Posterior cingulate gyrus (tissue), 11 donors: ENCODE data around the gene LTBP2.
"Not testable (repeated sequence)": the region's sequence is repeated elsewhere in the genome, so short reads cannot be mapped to it uniquely, and the experiment has no call there.

Experiments
- DNase-seq, 10 donors: peaks; one replicate each; pipeline versions ENCODE4 v3.0.0 to v3.0.0-alpha.2; 2020 to 2021; ENCODE audit warnings: mixed read lengths in 3 of 10
- intact Hi-C: fragments of 100-400 bp; cut with DNase I; formaldehyde crosslinking; loops from one replicate; pipeline ENCODE4 v1.15.1; 2023

The LTBP2 gene

DNA sequence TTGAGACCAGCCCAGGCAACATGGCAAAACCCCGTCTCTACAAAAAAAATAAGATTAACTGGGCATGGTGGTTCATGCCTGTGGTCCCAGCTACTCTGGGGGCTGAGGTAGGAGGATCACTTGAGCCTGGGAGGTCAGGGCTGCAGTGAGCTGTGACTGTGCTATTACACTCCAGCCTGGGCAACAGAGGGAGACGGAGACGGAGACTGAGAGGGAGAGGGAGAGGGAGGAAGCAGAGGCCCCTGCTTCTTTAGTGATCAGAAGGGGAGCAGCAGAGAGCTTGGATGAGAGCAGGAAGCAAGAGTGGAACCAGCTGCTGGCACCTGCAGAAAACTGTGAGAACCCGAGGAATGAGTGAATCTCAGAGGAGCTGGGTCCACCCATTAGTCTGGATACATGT lies 72.5 kb downstream of the LTBP2 start:
- DNase-seq = peak in 1 of 10 donors; percentile 20
- intact Hi-C loops = no loop called here

GRCh38 chr14:74538411-74539391 lies 73.3 kb downstream of the LTBP2 start:
- intact Hi-C loops = no loop called here
- peak in 2 of 10 donors; percentile 24 to 35 for DNase-seq

DNA sequence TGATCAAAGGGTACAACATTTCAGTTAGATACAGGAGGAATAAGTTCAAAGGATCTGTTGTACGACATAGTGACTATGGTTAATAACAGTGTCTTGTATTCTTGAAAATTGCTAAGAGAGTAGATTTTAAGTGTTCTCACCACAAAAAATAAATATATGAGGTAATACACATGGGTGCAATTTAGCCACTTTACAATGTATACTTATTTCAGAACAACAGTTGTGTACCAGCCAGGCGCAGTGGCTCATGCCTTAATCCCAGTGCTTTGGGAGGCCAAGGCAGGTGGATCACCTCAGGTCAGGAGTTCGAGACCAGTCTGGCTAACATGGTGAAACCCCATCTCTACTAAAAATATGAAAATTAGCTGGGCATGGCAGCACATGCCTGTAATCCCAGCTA lies 75.7 kb downstream of the LTBP2 start:
- DNase-seq = peak in 2 of 10 donors; percentile 31 to 49
- intact Hi-C loops = not testable (repeated sequence)

GRCh38 chr14:74535756-74536325 lies 76.2 kb downstream of the LTBP2 start:
- peak in 2 of 10 donors; percentile 76 for DNase-seq

GRCh38 chr14:74533576-74533975 lies 78.5 kb downstream of the LTBP2 start:
- peak in 2 of 10 donors; percentile 14 to 40 for DNase-seq
- intact Hi-C loops = no loop called here

More at GRCh38 chr14:74535756-74536325, 76.2 kb downstream of the LTBP2 start:
- intact Hi-C loops = no loop called here

DNA sequence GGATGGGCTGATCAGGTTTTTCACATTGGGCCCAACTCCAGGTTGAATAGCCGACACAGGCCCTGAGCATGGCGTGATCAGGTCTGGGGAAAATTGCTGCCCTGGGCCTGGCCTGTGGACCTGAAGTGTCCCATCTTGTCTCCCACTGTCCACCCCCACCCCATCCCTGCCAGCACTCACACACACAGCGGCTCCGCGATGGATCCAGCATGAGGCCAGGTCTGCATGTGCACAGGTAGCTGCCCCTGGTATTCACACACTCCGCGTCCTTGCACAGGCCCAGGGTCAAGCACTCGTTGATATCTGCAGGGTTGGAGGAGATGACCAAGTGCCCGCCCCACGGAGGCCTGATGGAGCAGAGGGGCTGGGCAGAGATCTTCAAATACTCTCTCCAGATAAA lies 79.8 kb downstream of the LTBP2 start:
- DNase-seq = peak in 2 of 10 donors; percentile 76 to 84
- intact Hi-C loops = no loop called here

DNA sequence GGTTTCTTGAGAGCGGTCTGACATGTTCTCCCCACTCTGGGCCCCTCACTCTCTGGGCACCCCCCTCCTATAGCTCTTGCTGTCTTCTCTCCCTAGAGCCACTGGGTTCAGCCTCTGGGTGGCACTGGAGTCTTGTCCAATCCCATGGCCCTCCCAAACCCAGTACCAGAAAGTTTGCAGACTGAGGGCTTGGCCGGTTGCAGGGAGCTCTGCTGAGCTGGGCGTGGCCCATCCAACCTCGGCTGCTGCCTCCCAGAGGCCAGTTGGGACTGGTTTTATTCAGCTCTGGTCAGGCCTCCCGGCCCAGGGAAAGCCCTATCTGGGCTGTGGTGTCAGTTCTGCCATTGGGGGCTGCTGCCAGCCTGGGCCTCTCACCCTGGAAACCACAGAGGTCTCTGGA lies 80.6 kb downstream of the LTBP2 start:
- intact Hi-C loops = no loop called here
- peak in 2 of 10 donors; percentile 71 to 73 for DNase-seq

DNA sequence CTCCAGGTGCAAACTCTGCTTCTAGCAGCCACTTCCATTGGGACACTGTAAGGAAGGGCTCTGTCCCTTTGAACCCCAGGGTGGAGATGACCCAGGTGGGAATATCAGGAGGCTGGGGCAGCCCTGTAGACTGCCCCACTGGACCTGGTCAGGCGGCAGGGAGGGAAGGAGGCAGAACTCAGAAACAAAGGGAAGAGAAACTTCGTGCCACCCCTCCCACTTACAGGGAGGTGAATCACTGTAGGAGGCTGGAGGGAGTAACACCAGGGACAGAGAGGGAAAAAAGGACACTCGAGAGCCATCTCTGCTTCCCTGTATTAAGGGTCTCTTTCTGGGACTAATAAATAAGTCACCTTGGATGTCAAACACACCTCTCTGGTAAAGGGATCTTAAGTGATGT lies 81.0 kb downstream of the LTBP2 start:
- peak in 2 of 10 donors; percentile 16 to 35 for DNase-seq
- intact Hi-C loops = no loop called here

GRCh38 chr14:74528886-74529285 lies 83.2 kb downstream of the LTBP2 start:
- DNase-seq = peak in 3 of 10 donors; percentile 9 to 76 (median 66)
- intact Hi-C loops = no loop called here

- intact Hi-C loops = no loop called here
Observed at GRCh38 chr14:74528406-74528805, 83.6 kb downstream of the LTBP2 start.

GRCh38 chr14:74527736-74528280 lies 84.2 kb downstream of the LTBP2 start:
- intact Hi-C loops = no loop called here
- DNase-seq = peak in 2 of 10 donors; percentile 74 to 77

More at GRCh38 chr14:74528406-74528805, 83.6 kb downstream of the LTBP2 start:
- DNase-seq = peak in 3 of 10 donors; percentile 38 to 80 (median 67)

GRCh38 chr14:74526854-74527585 lies 85.0 kb downstream of the LTBP2 start:
- peak in 3 of 10 donors; percentile 57 to 64 (median 62) for DNase-seq
- intact Hi-C loops = no loop called here

GRCh38 chr14:74525361-74525851 lies 86.6 kb downstream of the LTBP2 start:
- peak in 3 of 10 donors; percentile 31 to 40 (median 34) for DNase-seq
- intact Hi-C loops = no loop called here

DNA sequence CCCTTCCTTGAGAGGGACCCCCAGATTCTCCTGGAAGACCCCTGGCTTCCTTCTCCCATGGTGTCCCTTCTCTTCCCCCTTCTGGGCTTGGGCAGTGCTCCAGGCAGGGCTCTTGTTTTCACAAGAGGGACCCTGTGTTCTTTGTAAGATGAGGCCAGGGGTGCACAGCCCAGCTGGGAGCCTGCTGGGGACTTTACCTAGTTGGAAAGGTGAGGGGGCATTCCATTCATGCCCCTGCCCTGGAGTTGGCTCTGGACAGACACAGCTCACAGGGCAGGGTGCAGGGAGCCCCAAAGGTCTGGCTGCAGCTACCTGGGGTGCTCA lies 87.3 kb downstream of the LTBP2 start:
- DNase-seq = peak in 1 of 10 donors; percentile 43
- intact Hi-C loops = no loop called here

GRCh38 chr14:74524076-74524811 lies 87.8 kb downstream of the LTBP2 start:
- peak in 3 of 10 donors; percentile 21 to 62 (median 54) for DNase-seq
- intact Hi-C loops = no loop called here

DNA sequence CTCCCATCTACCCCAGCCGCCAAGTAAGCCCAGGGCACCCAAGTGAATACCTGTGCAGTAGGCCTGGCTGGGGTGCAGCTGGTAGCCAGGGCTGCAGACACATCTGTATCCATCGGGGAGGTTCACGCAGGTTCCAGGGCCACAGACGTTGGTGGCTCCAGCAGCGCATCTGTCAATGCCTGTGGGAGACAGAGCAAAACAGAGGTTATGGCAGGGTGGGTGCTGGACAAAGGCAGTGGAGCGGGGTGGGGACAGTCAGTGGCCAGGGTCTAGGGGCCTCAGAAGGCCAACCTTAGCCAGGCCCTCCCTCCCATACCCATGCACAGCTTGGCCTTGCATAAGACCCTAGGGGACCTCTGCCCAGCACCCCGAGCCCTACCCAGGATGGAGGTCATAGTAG lies 89.3 kb downstream of the LTBP2 start:
- intact Hi-C loops = no loop called here
- peak in 3 of 10 donors; percentile 15 to 69 (median 48) for DNase-seq

GRCh38 chr14:74521756-74522155 lies 90.3 kb downstream of the LTBP2 start:
- intact Hi-C loops = no loop called here
- DNase-seq = peak in 3 of 10 donors; percentile 8 to 67 (median 65)

DNA sequence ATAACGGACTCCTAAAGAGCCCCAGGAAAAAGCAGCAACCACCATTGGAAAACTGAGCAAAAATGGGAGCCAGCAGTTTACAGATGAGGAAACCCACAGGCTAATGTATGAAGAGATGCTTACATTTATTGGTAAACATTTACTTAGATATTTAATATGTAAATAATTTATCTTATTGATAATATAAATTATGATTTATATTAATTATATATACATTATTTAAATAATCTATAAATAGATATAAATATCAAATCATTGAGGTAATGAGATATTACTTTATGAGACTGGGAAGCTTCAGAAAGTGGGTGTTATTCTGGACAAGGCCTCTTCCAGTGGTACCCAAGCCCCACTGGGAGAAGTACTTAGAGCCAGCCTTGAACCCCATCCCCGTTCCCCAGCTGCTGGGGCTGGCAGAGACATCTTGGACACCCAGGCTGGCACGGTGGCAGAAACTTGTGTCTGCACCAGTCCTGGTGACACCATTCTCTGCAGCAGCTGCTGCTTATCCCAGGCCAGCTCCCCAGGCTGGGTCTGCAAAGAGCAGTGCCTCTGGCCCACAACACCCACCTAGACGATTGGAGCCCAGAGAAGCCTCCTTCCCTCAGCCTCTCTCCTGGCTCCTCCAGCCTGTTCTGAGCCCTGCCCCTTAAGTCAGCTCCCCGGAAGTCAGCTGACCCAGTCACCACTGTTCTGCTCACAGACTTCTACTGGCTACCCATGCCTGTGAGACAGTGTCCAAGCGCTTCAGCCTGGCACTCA lies 92.5 kb downstream of the LTBP2 start:
- peak in 3 of 10 donors; percentile 3 to 70 (median 57) for DNase-seq
- intact Hi-C loops = no loop called here

DNA sequence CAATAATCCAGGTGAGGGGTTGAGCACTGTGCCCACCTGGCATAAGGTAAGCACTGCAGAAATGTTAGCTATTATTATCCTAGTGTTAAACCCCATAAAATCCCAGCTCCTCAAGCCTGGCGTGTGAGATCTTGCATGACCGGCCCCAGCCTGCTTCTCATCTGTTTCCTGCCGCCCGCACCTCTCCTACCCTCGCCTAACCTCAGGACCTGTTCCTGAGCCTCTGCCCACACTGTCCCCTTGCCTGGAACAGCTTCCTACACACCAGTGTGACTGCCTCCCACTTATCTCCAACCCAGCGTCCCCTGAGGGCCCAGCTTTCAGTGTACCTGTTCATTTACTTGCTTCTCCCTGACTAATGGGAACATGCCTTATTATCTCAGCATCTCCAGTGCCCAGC lies 93.8 kb downstream of the LTBP2 start:
- intact Hi-C loops = no loop called here
- DNase-seq = peak in 2 of 10 donors; percentile 49 to 74
